Neural progenitor cell (in vitro differentiated cells): ENCODE results near the gene DNAJB5.

ENCODE experiments used
- EZH2 ChIP-seq: fragments of 200-600 bp; sonication (generic); IDR thresholded peaks from 2 replicates; pipeline ENCODE4 v1.6.1; 2017; ENCODE audit warnings: antibody characterized with exemption, mild to moderate bottlenecking, moderate library complexity
- EZH2phosphoT487 ChIP-seq: fragments of 200-600 bp; sonication (generic); IDR thresholded peaks from 2 replicates; pipeline ENCODE4 v1.6.1; 2017; ENCODE audit warnings: antibody characterized with exemption
- TF ChIP-seq, protein P1 (sequence below): fragments of 200-600 bp; sonication (generic); IDR thresholded peaks from 2 replicates; pipeline ENCODE4 v1.5.1; 2017; ENCODE audit warnings: antibody characterized with exemption, mild to moderate bottlenecking

DNA sequence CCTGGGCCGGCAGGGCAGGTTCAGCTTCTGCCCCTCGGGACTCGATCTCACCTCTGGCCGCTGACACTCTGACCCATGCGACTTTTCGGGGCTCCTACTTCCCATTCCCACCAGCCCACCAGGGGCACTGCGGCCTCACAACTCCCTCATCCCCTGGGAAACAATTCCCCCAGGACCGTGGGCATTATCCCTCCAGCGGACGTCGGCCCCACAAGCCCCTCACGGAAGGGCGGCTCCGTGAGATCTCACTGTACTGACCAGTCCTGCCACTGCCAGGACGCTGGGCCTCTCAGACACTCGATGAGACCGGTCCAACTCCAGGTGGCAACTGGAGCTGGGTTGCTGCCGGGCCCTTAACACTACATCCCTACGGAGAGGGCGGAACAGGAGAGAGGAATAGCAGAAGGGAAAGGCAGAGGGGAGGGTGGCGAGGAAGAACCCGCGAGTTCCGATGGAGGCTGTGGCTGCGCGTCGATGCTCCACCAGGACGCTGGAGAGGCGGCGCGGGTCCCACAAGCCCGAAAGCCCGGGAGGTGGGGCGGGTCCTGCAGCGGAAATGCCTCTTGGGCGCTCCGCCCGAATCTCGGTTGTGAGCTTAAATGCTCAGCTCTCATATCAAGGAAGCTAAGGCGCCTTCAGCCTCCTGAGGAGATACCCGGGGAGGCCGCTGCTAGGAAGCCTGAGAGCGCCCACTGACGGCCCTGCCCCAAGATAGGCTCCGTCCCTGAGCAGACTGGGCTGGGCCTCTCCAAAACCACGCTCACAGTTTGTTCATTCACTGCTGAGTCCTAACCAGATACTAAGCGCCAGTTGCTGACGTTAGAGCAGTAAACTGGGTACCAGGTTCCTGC is 46.5 kb downstream of the DNAJB5 start:
- TF ChIP-seq, protein P1, sequence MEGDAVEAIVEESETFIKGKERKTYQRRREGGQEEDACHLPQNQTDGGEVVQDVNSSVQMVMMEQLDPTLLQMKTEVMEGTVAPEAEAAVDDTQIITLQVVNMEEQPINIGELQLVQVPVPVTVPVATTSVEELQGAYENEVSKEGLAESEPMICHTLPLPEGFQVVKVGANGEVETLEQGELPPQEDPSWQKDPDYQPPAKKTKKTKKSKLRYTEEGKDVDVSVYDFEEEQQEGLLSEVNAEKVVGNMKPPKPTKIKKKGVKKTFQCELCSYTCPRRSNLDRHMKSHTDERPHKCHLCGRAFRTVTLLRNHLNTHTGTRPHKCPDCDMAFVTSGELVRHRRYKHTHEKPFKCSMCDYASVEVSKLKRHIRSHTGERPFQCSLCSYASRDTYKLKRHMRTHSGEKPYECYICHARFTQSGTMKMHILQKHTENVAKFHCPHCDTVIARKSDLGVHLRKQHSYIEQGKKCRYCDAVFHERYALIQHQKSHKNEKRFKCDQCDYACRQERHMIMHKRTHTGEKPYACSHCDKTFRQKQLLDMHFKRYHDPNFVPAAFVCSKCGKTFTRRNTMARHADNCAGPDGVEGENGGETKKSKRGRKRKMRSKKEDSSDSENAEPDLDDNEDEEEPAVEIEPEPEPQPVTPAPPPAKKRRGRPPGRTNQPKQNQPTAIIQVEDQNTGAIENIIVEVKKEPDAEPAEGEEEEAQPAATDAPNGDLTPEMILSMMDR = no peak
- no peak for TF ChIP-seq EZH2
- no peak for TF ChIP-seq EZH2phosphoT487
